HG03039 (cell line): ENCODE measurements around the gene SCRN3.
"Not testable (repeated sequence)": the region's sequence is repeated elsewhere in the genome, so short reads cannot be mapped to it uniquely, and the experiment has no call there.

Experiments used
- ATAC-seq: cut with Tn5 transposase; IDR thresholded peaks from one replicate; pipeline ENCODE4 v1.9.1; 2021; ENCODE audit warnings: mild to moderate bottlenecking, moderate library complexity; ENCODE audit not compliant: unreplicated experiment

SCRN3 gene, protein sequence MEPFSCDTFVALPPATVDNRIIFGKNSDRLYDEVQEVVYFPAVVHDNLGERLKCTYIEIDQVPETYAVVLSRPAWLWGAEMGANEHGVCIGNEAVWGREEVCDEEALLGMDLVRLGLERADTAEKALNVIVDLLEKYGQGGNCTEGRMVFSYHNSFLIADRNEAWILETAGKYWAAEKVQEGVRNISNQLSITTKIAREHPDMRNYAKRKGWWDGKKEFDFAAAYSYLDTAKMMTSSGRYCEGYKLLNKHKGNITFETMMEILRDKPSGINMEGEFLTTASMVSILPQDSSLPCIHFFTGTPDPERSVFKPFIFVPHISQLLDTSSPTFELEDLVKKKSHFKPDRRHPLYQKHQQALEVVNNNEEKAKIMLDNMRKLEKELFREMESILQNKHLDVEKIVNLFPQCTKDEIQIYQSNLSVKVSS

DNA sequence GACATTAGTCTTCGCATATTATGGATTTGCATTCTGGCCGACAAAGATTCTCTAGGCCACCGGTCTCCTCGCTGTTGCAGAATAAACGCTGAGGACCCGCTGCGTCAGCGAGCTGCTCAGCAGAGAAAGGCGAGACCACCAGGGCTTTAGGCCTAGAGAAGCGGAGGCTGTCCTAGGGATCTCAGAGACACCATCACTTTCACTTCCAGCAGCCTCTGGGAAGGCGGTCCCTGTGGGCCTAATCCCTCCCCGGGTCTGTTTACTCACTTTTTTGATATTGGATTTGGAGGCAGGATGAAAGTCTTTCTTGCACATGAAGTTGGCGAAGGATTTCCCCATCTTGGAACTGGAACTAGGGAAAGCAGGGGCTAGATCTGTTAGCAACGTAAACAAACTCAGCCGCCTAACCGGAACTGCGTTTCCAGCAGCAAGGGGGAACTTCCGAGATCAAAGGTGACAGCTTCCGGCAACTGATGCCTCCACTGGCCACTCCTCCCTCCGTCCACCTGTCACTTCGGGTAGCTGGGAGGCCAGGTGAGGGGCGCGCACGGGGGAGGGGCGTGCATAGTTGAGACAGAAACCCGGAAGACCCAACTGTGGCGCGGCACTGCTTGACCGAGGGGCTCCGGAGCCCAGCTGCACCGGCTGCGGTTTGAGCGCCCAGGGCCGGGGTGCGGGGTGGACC lies at the start of gene SCRN3:
Gene SCRN3 (plus strand): TSS at position 447 of the 685 bp plus-strand sequence. CDS start 2,554 bp downstream, outside the sequence.
- peak; percentile 96 for ATAC-seq

DNA sequence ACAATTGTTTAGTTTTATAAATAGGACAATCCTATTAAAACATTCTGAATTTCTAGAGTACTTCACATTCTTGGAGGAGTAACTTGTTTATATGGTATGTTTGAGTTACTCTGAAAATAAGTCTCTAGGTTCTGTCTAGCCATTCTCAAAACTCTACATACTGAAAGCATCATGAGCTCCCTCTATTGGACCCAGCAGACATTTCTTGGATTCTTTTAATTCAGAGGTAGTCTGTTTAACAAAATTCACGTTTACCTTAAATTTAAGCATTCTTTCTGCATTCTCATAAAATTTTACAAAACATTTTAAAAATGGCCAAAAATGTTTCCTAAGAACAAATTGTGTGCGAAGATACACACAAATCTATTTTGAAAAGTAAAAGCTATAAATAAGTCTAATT lies 45.5 kb upstream of the SCRN3 start:
- no peak for ATAC-seq

DNA sequence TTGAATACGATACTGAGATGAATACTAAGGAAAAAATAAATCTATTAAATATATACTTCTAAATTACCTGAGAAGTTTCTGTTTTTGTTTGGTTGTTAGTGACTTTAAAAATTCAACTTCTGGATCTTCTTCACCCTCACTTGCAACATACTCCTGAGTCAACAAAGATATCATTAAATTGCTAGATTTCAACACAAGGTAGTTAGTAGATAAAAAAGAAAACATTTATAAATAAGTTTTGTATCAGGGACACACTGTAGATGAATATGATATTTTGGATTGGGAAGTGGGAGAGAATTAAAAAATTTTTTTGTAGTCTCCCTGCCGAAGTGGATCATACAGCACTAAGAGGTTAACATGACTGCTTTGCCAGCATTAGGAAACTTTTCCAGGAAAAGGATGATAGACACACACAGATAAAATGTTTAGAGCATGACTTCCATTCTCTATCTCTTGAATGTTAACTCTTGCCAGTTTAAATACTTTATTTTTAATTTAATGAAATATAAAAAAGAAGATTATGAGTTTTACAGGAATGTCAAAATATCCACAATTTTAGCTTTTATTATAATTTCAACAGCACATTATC lies 44.8 kb upstream of the SCRN3 start:
- no peak for ATAC-seq

DNA sequence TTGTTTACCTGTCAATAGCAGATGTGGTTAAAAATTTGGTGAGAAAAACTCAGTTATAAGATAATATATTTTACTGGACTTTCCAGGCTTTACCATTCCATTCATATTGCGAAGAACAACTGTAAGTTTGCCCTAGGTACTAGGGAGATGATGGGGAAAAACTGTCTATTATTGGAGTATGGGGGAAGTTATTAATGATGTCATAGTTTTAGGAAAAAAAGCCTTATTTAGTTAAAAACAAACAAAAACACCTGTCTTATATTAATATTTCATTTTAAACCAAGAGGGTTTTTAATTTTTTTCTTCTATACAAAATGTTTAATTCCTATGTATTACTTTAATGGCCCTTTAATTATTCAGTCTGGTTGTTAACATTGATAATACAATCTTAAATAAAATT lies 42.5 kb upstream of the SCRN3 start:
- ATAC-seq, result no peak

DNA sequence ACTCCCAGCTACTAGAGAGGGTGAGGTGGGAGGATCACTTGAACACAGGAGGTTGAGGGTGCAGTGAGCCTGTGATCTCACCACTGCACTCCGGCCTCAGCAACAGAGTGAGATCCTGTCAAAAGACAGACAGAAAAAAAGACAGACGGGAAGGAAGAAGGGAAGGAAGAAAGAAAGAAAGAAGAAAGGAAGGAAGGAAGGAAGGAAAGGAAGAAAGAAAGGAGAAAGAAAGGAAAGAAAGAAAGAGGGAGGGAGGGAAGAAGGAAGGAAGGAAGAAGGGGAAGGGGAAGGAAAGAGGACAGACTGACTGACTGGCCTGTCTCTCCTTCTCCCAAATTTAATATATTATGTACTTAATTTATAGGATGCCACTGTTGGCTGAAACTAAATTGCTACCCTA lies 39.2 kb upstream of the SCRN3 start:
- ATAC-seq, result no peak

DNA sequence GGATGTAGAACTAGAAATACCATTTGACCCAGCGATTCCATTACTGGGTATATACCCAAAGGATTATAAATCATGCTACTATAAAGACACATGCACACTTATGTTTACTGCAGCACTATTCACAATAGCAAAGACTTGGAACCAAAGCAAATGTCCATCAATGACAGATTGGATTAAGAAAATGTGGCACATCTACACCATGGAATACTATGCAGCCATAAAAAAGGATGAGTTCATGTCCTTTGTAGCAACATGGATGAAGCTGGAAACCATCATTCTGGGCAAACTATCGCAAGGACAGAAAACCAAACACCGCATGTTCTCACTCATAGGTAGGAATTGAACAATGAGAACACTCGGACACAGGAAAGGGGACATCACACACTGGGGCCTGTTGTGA lies 35.9 kb upstream of the SCRN3 start:
- ATAC-seq, result not testable (repeated sequence)

DNA sequence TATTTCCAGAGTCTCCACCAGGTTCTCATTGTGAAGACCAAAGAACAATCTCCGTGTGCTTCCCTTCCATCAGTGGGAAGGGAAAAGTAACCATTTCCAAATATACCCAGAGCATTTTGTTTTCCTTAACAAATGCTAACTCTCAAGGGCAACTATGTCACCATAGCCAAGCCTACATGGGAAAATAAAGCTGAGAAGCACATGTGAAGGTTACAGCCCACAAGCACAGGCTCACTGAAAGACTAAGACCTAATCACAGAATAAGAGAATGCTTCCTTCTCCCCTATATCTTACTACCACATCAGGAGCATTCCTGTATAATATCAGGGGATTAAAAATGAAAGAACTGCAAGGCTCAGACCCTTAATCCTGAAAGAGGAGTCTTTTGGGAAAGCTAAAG lies 32.6 kb upstream of the SCRN3 start:
- ATAC-seq, result no peak

DNA sequence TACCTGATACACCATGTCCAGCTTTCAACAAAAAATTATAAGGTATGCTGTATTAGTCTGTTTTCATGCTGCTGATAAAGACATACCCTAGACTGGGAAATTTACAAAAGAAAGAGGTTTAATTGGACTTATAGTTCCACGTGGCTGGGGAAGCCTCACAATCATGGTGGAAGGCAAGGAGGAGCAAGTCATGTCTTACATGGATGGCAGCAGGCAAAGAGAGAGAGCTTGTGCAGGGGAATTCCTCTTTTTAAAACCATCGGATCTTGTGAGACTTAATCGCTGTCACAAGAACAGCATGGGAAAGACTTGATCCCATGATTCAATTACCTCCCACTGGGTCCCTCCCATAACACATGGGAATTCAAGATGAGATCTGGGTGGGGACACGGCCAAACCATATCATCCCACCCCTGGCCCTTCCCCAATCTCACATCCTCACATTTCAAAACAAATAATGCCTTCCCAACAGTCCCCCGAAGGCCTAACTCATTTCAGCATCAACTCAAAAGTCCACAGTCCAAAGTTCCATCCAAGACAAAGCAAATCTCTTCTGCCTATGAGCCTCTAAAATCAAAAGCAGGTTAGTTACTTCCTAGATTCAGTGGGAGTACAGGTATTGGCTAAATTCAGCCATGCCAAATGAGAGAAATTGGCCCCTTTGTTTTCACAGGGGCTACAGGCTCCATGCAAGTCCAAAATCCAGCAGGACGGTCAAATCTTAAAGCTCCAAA lies 31.9 kb upstream of the SCRN3 start:
- not testable (repeated sequence) for ATAC-seq

DNA sequence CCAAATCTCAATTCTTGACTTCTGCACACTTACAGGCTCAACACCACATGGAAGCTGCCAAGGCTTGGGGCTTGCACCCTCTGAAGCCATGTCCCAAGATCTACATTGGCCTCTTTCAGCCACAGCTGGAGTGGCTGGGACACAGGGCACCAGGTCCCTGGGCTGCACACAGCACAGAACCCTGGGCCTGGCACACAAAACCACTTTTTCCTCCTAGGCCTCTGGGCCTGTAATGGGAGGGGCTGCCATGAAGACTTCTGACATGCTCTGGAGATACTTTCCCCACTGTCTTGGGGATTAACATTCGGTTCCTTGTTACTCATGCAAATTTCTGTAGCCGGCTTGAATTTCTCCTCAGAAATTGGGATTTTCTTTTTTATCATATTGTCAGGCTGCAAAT lies 30.9 kb upstream of the SCRN3 start:
- no peak for ATAC-seq

DNA sequence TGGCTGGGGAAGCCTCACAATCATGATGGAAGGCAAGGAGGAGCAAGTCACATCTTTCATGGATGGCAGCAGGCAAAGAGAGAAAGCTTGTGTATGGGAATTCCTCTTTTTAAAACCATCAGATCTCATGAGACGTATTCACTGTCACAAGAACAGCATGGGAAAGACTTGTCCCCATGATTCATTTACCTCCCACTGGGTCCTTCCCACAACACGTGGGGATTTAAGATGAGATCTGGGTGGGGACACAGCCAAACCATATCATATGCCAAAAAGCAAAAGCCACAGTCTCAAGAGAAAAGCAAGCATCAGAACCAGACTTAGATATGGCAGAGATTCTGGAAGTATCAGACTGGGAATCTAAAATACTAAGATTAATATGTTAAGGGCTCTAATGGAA lies 30.0 kb upstream of the SCRN3 start:
- ATAC-seq, result no peak

DNA sequence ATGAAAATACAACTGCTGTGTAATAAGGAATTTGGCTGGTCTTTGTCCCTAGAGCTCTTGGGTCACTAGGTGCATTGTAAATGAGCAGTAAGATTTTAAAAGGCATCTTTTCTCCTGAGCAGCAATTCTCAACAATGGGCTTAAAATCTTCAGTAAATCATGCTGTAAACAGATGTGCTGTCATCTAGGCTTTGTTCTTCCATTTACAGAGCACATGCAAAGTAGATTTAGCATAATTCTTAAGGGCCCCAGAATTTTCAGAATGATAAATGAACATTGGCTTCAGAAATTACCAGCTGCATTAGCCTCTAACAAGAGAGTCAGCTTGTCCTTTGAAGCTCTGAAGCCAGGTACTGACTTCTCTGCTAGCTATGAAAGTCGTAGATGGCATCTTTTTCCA lies 26.8 kb upstream of the SCRN3 start:
- no peak for ATAC-seq

DNA sequence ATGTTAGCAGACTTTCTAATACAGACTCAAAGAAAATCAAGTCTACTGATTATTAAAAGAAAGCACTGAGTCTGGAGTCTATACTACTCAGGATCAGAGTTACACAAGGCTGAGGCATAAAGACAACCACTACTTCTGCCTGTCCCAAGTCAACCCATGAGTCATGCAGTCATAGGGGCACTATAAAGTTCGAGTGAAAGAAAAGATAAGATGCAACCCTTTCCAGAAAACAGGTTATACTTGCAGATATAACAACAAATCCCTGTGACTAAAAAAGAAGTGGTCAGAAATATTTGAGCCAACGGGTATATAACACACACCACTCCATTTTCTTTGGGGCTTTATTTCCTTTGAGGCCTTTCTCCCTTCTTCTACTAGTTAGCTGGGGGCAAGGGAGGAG lies 18.6 kb upstream of the SCRN3 start:
- no peak for ATAC-seq

DNA sequence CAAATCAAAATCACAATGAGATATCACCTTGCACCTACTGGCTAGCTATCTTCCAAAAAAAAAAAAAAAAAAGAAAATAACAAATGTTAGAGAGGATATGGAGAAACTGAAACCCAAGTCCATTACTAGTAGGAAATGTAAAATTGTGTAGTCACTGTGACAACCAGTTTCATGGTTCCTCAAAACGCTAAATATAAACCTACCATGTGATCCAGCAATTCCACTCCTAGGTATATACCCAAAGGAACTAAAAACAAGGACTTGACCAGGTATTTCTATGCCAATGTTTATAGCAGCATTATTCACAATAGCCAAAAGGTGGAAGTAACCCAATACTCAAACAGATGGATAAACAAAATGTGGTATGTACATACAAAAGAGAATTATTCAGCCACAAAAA lies 11.7 kb upstream of the SCRN3 start:
- ATAC-seq, result no peak

DNA sequence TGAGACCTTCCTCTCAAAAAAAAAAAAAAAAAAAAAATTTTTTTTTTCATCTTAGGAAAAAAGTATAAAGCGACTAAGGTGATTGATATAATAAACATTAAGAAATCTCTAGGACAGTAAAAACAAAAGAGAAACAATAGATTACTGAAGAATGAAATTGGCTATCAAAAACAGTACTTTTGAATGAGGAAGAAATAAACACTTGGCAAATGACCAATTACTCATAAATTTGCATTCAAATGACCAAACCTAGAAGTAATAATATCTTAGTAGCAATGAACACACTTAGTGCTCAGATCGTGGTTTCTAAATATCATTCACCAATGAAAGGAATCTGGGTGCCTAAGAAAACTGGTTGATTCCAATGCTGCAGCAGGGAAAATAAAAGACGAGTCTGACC lies 10.3 kb upstream of the SCRN3 start:
- ATAC-seq, result no peak

DNA sequence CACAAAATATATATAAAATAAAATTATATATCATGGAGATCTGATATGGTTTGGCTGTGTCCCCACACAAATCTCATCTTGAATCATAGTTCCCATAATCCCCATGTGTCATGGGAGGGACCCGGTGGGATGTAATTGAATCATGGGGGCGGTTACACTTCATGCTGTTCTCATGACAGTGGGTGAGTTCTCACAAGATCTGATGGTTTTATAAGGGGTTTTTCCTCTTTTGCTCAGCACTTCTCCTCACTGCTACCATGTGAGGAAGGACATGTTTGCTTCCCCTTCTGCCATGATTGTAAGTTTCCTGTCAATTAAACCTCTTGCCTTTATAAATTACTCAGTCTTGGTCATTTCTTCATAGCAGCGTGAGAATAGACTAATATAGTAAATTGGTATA lies 6.8 kb upstream of the SCRN3 start:
- not testable (repeated sequence) for ATAC-seq

DNA sequence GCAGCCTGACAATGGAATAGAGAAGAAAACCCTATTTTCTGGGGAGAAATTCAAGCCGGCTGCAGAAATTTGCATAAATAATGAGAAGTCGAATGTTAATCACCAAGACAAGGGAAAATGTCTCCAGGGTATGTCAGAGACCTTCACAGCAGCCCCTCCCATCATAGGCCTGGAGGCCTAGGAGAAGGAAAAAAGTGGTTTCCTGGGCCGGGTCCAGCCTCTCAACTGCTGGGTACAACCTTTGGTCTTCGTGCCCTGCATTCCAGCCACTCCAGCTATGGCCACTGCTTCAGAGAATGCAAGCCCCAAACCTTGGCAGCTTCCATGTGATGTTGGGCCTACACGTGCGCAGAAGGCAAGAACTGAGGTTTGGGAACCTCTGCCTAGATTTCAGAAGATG lies 6.0 kb upstream of the SCRN3 start:
- ATAC-seq, result no peak

DNA sequence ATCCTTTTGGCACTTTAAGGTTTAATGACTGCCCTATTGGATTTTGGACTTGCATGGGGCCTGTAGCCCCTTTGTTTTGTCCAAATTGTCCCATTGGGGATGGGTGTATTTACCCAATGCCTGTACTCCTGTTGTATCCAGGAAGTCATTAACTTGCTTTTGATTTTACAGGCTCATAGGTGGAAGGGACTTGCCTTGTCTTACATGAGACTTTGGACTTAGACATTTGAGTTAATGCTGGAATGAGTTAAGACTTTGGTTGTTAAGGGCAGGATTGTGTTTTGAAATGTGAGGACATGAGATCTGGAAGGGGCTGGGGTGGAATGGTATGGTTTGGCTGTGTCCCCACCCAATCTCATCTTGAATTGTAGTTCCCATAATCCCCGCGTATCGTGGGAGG lies 5.2 kb upstream of the SCRN3 start:
- not testable (repeated sequence) for ATAC-seq

DNA sequence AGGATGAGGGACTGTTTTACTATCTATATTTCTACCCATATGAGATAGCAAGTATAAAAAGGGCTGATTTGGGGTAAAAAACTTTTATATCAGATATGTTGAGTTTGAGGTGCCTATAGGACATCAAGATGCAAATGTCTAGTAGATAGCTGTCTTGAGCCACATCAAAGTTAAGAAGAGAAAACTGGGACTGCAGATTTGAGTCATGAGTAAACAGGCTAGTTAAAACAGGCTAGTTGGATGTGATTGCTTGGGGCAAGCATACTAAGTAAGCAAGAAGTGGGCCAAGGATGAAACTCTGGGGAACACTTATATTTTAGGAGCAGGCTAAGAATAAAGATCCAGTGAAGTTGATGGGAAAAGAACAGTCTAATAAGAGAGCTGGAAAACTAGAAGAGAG lies 2.8 kb upstream of the SCRN3 start:
- no peak for ATAC-seq

DNA sequence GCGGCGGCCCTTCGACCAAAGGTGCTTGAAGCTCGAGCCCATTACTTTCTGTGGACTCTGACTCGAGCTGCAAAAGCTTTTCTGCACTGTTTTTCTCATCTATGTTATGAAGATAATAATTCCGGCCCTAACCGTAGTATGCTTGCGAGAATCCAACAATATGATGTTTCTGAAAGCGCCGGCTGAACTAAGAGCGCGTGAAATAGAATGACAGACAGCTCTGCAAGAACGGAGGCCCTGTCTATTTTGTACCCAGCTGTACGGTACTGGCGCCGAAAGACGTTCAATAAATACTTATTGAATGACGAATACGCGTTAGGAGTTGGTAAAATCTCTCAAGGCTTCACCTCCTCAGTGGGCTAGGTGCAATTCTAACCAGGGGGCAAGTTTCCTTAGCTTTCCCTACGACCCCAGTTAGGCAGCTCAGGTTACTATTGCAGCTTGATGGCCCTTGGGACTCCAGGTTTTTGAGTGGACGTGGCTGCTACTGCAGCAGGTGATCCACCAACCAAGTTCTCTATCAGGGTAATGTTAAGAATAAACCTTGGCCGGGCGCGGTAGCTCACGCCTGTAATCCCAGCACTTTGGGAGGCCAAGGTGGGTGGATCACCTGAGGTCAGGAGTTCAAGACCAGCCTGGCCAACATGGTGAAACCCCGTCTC lies 570 bp downstream of the SCRN3 start:
- ATAC-seq, result peak; percentile 9

DNA sequence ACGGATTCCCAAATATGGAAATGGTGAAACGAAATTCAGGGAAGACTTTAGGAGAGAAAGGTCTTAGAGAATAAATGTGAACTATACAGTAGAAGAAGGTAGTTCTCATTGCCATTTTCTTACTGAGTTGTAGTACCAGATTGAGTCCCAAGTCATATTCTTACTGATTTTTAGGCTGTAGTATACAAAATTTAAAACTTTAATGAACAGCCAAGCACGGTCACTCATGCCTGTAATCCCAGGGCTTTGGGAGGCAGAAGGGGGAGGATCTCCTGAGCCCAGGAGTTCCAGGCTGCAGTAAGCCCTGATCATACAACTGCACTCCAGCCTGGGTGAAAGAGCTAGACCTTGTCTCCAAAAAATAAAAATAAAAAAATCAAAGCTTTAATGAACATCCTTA lies 2.2 kb downstream of the SCRN3 start:
- no peak for ATAC-seq

DNA sequence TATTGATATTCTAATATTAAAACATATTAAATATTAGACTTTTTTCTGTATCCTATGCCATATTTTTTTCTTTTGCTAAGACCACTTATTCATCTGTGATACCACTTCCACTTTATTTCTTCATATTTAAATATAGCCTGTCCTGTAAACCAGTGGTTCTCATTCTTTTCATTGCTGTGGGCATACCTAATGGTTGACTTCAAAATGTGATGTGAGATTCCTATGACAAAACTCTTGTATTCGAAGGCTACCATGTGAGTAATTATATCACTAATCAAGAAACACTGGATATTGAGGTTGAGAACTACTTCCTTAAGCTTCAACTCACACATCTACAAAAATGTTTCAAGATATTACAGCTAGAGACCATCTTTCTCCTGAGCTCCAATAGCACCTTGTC lies 3.6 kb downstream of the SCRN3 start:
- ATAC-seq, result no peak
